ENCODE data around the gene TMOD3.
"Not testable (repeated sequence)": the region's sequence is repeated elsewhere in the genome, so short reads cannot be mapped to it uniquely, and the experiment has no call there.

The TMOD3 gene

DNA sequence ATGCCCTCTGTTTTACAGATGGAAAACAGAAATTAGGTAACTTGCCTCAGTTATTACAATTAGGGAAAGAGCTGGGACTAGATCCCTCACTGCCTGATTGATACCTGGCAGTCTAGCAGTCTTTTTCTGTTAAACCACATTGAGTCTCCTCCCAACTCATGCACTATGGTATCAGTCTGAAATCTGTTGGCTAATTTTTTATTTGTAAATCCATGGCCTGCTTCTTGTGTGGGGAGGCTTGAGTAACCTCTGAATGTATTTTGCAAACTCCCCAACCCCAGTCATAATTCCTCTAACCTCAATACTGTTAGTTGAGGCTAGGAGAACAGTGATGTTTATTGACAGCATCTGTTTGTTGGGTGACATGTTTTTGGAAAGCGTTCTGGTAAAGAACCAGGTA is 35.9 kb downstream of the TMOD3 start:
- DNase-seq, result no peak

DNA sequence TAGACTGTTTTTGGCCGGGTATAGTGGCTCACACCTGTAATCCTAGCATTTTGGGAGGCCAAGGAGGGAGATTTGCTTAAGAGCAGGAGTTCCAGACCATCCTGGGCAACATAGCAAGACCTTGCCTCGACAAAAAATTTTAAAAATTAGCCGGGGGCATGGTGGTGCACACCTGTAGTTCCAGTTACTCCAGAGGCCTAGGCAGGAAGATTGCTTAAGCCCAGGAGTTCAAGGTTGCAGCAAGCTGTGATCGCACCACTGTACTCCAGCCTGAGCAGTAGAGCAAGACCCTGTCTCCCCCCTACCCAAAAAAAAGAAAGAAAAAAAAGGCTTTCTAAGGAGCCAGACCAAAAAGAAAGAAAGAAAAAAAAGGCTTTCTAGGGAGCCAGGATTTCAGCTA is 36.7 kb downstream of the TMOD3 start:
- DNase-seq, result no peak

DNA sequence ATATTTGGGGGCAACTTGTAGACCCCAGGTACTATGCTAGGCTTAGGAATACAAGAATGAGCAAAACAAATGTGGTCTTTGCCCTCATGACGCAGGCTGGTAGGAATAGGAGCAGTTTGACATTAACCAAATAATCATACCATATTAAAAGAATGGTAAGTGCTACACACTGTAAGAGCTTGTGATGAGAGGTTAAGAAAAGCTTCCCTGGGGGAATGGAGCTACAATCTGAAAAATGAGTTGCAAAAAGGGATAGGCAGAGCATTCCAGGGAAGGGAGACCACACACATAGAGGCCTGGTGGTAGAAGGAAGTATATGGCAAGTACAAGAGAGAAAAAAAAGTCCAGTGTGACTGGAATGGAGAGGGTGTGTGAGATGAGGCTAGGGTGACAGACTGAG is 37.3 kb downstream of the TMOD3 start:
- no peak for DNase-seq

DNA sequence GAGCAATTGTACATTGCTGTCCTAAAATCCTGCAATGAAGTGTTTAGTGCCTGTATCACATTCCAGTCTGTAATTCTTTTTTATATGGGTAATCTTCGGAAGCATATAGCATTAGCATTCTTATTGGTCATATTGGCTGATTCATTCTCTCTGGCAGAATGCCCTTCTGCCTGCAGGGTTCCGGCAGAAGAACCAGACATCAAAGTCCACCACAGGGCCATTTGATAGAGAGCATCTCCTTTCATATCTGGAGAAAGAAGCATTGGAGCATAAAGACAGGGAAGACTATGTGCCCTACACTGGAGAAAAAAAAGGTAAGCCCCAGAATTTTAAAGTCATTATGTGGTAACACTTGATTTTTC is 39.6 kb downstream of the TMOD3 start:
- DNase-seq, result peak; percentile 83

DNA sequence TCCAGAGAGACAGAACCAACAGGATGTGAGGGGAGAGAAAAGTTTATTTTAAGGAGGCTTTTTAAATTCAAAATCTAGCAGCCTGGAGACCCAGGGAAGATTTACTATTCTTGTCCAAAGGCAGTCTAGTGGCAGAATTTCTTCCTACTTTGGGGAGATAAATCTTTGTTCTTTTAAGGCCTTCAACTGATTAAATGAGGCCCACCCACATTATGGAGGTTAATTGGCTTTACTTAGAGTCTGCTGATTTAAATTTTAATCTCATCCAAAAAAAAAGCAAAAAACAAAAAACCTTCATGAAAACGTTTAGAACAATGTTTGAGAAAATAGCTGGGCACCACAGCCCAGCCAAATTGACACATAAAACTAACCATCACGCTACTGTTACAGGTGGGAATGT is 41.3 kb downstream of the TMOD3 start:
- DNase-seq, result no peak

DNA sequence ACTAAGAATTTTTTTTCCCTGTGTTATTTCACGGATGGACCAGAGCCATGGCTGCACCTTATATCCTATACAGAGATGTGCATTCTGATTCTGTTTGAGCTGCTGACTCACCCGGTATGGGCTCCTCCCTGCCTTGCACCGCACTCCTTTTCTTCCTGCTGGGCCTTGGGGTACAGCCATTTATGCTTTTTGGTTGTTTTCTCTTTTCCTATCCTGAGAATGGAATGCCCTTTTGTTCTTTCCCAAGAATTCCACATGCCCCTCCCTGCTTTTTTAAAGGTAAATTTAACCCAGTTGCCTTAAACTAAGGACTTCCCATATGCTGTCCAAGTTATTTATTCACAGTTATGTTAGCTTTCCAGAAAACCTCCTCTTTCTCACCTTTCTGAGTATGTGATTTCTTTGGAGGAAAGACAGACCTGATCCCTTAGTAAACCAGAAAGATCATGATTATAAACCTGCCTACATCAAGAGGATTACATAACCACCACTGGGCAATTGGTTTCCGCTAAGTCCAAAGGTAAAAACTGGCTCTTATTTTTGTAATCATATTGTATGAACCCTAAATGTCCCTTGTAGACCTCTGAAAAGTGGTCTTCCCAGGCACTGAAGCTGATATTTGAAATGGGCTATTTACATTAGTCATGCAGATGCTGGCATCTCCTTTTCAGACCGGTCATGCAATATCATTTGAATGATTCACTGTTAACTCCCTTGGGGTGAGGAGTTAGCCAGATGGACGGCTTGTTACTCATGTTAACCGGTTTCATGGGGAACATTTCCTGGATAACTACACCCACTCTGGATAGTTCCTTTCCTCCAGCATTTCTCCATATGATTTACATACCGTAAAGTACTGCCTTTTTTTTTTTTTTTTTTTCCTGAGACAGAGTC is 45.5 kb downstream of the TMOD3 start:
- peak; percentile 93 for DNase-seq

DNA sequence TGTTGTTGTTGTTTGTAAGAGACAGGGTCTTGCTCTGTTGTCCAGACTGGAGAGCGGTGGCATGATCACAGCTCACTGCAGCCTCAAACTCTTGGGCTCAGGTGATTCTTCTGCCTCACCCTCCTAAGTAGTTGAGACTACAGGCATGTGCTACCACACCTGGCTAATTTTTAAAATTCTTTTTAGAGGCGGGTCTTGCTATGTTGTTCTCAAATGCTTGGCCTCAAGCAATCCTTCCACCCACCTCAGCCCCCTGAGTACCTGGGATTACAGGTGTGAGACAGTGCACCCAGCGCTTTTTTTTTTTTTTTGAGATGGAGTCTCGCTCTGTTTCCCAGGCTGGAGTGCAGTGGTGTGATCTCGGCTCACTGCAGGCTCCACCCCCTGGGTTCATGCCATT is 46.7 kb downstream of the TMOD3 start:
- no peak for DNase-seq

DNA sequence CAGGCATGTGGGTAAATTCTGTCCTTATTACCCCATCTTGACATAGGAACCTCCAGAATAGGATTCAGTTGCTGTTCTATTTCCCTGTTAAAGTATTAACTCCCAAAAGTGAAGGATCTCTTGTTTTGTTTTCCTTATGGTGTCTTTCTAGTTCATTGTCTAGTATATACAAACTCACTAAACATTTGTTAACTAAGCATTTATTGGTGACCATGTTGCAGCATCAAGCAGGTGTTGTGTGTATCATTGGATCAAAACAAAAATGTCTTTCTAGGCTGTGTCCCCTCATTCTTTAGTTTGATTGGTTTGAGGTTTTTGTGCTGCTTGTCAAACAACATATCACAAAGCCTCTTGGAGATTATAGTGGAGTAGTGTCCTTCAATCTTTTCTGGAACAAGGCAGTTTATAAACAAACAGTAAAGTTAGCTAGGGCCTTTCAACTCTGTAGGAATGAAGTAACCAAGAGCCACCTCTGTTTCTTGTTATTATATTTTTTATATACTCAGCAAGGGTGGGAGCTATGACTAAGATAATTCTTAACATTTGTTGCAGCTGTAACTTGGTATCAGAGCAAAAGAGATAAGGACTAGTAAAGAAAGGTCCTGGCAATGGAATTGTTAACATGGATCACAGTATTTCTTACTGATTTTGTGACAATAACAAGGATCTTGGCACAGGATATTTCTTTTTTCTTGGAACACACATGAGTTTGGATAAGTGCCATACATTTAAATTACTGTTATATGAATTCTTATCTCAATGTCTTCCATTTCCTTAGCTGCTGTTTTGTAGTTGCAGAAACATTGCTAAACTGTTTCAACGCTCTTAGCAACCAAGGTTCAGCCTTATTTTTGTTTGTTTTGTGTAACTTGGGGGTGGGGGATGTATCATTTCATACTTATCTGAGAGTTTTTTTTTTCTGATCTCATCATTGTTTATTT is 49.3 kb downstream of the TMOD3 start:
- peak; percentile 32 for DNase-seq

DNA sequence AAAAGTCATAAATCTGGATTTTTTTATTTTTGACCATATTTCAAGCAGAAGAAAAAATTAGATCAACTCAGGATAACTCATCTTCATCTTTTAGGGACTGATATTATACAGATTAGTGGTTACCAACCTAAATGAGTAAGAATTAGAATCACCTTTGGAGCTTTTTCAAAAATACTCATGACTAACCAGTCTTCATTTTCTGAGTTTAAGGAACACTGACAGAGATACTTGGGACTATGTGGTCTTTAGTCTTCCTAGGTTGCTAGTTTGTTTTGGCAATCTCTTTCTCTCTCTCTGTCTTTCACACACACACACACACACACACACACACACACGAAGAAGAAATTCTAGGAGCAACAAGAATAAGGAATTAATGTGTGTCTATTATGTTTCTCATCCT is 50.1 kb downstream of the TMOD3 start:
- DNase-seq, result peak; percentile 12

DNA sequence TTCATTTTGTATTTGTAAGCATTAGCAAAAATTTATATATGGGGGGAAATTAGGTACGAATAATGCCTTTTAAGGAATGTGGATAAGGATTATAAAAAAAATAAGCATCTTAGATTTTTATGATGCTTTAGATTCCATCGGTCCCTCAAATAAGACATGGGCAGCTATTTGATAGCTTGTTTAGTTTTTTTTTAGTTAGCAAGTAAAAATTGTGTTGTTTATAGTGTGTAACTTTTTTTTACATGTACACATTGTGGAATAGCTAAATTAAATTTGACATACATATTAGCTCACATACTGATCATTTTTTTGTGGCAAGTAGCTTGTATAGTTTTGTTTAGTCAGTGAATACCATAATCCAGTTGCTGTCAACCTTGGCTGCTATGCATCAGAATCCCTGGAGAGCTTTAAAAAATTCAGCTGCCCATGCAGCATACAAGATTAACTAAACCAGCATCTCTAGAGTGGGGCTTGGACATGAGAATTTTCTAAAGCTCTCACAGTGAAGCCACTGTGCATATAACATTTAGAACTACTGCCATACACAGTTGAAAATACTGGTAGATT is 53.9 kb downstream of the TMOD3 start:
- peak; percentile 12 for DNase-seq

DNA sequence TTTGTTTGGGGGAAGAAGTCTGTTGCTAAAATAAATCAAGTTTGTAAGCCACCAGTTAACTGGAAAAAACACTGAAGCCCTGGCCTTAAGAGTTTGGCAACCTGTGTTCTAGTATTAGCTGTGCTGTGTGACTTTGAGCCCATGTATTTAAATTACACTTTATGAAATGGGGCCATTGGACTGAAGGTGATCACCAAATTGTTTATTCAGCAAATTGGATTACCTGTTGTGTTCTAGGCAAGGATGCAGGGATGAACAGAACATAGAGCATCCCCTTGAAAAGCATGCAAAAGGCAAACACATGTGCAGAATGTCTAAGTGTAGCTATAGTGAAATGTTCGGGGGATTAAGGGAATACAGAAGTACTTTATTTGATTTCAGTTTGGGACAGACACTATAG is 54.6 kb downstream of the TMOD3 start:
- DNase-seq, result no peak

DNA sequence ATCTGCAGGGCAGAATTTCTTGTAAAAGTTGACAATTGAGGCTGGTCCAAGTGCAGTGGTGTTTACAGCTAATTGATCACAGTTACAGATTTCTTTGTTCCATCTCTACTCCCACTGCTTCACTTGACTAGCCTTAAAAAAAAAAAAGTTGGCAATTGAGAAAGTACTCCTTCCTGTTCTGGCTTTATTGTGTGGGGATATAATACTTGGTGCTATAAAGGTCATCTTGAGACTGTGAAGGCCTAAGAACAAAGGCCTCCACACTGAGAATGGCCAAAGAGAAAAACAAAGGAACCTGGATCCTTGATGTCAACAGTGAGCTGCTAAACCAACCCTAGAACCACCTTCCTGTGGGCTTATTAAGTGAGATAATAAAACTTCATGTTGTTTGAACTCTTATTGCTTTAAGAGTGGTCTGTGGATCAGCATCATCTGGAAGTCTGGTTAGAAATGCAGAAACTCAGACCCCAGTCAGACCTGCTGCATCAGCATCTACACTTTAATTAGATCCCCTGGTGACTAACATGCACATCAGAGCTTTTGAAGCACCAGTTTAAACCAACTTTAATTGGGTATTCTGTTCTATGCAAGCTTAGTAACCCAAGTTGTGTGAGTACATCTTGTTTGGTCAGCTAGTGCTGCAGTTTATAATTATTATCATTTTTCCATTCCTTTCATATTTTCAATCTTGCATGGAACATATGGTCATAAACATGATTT is 55.2 kb downstream of the TMOD3 start:
- peak; percentile 13 for DNase-seq

DNA sequence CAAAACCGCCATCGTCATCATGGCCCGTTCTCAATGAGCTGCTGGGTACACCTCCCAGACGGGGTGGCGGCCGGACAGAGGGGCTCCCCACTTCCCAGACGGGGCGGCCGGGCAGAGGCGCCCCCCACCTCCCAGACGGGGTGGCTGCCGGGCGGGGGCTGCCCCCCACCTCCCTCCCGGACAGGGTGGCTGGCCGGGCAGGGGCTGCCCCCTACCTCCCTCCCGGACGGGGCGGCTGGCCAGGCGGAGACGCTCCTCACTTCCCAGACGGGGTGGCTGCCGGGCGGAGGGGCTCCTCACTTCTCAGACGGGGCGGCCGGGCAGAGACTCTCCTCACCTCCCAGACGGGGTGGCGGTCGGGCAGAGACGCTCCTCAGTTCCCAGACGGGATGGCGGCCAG is 56.3 kb downstream of the TMOD3 start:
- not testable (repeated sequence) for DNase-seq

DNA sequence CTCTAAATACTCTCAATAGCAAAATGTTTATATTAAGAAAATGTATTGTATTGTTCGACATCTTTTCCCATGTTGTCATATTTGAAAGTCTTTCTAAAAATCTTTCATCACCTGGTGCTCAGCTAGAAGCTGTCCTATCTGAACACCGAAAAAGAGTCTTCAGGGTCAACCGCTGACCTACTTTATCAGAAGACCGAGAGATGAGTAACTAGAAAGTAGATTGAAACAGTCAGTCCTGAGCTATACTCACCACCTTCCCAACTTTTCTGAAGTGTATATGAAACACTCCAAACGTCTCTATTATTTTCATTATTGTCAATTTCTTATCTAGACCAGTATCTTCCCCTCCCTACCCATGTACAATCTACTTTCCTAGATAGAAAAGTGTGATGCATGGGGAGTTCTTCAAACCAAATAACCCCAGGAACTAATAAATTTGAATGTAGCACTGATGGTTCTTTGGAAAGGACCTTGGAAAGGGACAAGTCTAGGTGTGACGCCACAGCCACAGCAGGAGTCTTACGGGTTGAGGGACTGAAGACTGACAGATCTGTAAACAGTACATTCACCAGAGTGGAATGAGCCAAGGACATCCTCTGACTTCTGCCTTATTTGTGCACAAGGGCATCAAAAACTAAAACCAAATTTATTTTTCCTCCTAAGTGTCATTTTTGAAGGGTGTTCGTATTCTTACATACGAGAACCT is 58.6 kb downstream of the TMOD3 start:
- no peak for DNase-seq

DNA sequence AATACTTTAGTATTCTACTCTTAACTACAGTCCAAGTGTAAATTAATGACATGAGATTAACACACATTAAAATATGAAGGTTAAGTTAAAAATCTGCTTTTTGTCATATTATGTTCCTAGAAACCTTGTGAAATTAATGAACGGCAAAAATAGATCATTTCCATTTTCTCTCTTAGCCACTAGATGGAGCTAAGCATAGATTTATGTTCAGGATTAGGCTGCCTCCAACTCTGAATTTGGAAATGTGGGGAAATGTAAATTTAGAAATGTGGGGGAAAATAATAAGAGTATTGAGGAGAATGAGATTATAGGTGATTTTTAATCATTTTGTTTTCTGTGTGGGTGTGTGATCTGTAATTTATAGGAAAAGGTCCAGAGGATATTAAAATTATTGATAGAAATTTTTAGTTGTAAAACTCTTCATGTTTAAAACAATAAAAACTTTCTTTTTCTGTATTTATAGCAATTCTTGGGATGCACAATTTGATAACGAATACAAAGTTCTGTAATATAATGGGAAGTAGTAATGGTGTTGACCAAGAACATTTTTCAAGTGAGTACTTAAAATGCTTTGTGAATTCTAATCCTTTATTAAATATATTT is 59.2 kb downstream of the TMOD3 start:
- peak; percentile 26 for DNase-seq

DNA sequence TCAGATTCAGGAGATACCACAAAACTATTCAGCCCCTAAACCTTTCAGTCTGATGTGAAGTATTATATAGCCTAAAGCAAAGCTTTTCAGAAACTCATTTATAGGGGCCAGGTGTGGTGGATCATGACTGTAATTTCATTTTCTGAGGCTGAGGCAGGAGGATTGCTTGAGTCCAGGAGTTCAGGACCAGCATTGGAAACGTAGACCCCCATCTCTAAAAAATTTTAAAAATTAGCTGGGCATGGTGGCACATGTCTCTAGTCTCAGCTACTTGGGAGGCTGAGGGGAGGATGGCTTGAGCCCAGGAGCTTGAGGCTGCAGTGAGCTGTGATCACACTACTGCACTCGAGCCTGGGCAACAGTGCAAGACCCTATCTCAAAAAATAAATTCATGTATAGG is 60.0 kb downstream of the TMOD3 start:
- no peak for DNase-seq

DNA sequence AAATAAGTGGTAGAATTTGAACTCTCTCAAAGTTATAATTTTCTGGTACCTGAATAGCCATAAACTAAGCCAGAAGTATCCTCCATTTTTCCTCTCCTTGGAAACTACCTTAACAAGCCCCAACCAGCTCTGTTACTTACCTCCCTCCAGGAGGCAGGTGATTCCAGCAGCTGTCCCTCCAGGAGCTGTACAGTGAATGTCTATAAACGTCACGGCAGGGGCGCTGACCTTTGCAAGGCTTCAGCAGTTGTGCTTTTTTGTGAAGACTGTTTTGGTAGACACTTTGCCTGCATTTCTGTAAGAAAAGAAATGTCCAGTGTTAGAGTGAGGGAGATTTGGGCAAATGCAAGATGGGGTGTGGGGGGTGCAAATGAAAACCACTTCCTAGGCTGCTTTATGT is 75.0 kb downstream of the TMOD3 start:
- DNase-seq, result no peak

DNA sequence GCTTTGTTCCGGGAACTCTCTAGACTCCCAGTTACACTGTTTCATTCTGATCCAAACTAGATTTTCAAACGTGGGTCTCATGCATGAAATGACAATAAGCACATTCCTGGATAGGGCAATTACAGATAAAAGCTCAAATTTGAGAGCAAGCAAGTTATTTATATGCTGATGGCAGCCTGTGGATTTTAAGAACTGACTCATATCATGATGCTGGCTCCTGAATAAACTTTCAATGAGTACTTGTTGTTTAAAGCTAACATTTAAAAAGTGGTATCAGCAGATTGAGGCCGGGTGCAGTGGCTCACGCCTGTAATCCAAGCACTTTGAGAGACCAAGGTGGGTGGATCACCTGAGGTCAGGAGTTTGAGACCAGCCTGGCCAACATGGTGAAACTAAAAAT is 75.5 kb downstream of the TMOD3 start:
- no peak for DNase-seq

DNA sequence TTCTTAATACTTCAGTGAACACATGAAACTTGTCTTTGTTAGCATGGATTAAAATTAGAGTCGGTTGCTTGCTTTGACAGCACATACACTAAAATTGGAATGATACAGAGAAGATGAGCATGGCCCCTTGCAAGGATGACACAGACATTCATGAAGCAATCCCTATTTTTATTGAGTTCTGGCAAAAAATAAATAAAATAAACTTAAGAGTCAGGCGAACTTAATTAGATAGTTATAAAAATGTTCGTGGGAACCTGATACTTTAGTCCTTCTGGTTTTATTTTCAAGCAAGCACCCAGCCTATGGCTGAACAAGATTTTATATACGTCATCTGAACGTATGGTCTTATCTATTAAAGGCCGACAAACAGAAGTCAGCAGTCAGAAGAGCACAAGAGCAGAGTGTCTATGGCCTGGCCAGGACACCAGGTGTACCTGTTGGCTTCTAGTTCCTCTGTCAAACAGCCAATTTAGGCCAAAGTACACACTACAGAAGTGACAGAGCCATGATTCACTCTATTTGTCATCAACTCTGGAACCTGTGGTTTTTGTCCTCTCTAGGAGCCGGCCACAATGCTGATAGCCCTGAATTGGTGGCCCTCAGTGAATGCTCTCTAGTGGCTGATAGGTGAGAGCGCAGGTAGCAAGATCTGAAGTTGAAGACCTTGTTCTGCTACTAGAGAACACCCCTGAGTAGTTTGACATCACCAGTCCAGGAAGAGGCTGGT is 77.8 kb downstream of the TMOD3 start:
- no peak for DNase-seq

DNA sequence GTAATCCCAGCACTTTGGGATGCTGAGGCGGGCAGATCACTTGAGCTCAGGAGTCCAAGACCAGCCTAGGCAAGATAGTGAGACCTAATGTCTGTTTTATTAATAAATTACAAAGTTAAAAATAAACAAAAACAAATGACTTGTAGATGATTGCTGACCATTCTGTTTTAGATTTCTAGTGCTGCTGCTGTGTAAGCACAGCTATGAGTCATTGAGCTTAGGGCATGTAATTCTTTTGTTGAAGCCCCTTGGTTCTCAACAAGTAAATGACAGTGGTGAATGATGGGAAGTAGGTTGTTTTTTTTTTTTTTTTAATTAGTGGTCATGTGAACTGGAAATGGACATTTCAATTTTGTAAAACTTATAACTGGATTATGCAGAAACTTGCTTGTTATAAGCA is 78.9 kb downstream of the TMOD3 start:
- peak; percentile 29 for DNase-seq

DNA sequence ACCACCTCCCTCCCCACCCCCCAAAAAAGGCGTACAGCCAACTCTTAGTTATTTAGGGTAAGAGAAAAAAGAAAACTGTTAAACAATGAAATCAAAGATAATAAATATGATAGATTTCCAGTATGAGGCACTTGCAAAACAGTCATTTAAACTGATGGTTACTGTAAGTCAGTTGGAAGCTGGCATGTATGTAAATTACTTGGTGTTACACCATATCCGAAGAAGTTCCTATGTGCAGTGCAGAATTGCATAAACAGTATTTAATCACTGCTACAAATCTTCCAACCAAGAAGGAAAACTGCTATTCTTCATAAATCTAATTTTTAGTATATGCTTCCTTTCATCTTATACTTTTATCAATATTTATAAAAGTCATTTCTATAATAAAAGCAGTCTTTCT is 80.1 kb downstream of the TMOD3 start:
- DNase-seq, result no peak

Measured in kidney glomerular epithelial cell (primary cell).